ENCODE results near the gene CEP120.

Gene CEP120

DNA sequence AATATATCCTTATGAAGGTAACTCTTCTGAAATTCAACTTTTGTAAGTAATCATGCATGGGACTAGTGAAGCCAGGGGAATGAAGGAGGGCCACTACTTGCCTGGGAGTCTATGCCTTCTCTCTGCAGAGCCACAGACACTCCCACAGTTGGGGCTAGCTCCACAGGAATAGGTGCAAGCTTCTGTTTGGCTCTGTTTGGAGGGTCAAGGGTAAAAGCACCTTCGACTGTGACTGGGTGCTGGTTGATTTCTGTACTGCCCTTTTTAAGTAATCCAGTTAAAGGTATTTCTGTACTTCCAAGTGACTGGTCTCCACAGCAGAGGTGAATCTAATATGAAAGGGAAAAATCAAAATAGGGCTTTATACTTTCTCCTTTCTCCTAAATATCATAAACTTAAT, 32.2 kb downstream of the CEP120 start:
- TF ChIP-seq, protein P1, sequence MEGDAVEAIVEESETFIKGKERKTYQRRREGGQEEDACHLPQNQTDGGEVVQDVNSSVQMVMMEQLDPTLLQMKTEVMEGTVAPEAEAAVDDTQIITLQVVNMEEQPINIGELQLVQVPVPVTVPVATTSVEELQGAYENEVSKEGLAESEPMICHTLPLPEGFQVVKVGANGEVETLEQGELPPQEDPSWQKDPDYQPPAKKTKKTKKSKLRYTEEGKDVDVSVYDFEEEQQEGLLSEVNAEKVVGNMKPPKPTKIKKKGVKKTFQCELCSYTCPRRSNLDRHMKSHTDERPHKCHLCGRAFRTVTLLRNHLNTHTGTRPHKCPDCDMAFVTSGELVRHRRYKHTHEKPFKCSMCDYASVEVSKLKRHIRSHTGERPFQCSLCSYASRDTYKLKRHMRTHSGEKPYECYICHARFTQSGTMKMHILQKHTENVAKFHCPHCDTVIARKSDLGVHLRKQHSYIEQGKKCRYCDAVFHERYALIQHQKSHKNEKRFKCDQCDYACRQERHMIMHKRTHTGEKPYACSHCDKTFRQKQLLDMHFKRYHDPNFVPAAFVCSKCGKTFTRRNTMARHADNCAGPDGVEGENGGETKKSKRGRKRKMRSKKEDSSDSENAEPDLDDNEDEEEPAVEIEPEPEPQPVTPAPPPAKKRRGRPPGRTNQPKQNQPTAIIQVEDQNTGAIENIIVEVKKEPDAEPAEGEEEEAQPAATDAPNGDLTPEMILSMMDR (conservative IDR thresholded peaks at IDR 0.05; ENCODE audit: control insufficient read depth, insufficient read depth, low read depth, low read length), result no peak
- no peak for DNase-seq (ENCODE audit: low read depth)
- no peak overlapping the region for H3K4me3 ChIP-seq (ENCODE audit: control insufficient read depth, low read depth, low read length)

DNA sequence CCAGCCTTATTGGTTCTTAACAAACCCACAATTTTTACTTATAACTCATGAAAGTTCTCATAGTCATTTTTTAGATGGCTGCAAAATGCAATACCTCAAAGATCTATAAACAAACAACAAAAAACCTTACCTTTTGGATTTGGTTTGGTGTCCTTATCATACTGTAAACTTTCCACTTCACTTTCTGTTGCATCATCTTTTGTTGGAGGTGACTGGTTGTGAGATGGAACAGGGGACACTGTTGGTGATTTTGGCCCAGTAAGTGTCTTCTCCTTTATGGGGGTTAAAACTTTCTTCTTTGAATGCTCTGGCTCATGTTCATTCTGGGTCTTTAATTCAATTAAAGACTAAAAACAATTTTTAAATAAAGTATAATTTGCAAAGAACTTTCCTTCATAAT, 33.4 kb downstream of the CEP120 start:
- TF ChIP-seq, protein P1 (conservative IDR thresholded peaks at IDR 0.05; ENCODE audit: control insufficient read depth, insufficient read depth, low read depth, low read length), result no peak
- no peak overlapping the region for H3K4me3 ChIP-seq (ENCODE audit: control insufficient read depth, low read depth, low read length)
- DNase-seq (ENCODE audit: low read depth), result no peak

DNA sequence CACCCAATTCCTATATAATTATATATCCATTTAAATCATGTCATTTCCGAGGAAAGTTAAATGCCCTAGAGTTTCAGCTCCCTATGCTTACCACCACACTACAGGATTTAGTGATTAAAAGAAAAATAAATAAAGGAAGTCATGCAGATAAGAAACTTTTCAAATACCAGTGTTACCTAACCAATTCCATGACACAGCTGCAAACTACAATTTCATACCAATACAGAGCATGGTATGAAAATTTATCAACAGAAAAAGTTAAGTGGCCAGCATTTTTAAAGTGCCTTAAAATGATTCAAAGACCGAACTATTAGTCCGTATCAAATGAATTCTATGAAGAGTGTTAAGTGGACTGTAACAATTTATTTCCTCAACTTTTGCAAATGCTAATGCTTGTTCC, 35.9 kb downstream of the CEP120 start:
- TF ChIP-seq, protein P1 (conservative IDR thresholded peaks at IDR 0.05; ENCODE audit: control insufficient read depth, insufficient read depth, low read depth, low read length), result no peak
- no peak for DNase-seq (ENCODE audit: low read depth)
- no peak overlapping the region for H3K4me3 ChIP-seq (ENCODE audit: control insufficient read depth, low read depth, low read length)

DNA sequence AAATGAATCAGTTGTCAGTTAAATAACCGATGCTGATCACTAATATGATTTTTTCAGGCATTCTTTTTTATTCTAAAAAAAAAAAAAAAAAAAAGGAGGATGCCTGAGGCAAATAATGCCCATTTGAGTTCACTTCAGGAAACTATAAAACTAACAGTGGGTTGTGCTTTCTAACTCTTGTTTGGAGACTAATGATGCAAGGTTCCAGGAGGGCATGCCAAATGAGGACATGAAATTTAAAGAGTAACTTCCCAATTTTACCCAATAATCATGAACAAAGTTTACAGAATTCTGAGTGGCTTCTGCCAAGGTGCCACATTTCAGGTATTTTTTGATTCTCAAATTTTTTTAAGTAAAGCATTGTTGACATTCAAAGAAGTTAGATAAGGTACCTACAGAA, 41.0 kb downstream of the CEP120 start:
- TF ChIP-seq, protein P1 (conservative IDR thresholded peaks at IDR 0.05; ENCODE audit: control insufficient read depth, insufficient read depth, low read depth, low read length), result no peak
- no peak overlapping the region for H3K4me3 ChIP-seq (ENCODE audit: control insufficient read depth, low read depth, low read length)
- DNase-seq (ENCODE audit: low read depth), result no peak

DNA sequence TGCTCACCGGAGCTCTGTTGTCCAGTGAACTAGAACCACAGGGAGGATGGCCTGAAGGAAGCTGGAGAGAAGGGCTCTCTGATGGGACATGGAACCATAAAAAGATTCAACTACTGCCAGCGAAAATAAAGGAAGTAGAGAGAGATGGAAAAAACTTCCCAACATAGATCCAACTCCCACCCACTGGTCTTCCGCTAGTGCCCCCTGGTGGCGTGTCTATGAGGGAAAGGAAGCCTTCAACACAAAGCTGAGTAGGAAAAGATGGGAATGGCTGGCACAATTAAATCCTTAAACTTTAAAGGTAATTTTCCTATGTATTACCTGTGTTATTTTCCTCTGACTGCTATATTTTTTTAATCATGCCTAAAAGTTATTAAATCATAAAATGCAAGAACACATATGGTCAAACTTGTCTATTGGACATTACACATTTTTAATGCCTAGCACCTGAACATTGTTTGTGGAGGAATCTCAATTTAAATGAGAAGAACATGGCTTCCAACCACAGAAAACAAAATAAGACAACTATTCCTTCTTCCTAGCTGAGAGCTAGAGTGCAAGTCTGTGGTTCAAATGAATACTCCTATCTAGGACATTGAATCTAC, 51.5 kb downstream of the CEP120 start:
- H3K4me3 ChIP-seq (ENCODE audit: control insufficient read depth, low read depth, low read length), result no peak overlapping the region
- TF ChIP-seq, protein P1 (conservative IDR thresholded peaks at IDR 0.05; ENCODE audit: control insufficient read depth, insufficient read depth, low read depth, low read length), result peak; percentile 64
- peak; percentile 31 for DNase-seq (ENCODE audit: low read depth)

DNA sequence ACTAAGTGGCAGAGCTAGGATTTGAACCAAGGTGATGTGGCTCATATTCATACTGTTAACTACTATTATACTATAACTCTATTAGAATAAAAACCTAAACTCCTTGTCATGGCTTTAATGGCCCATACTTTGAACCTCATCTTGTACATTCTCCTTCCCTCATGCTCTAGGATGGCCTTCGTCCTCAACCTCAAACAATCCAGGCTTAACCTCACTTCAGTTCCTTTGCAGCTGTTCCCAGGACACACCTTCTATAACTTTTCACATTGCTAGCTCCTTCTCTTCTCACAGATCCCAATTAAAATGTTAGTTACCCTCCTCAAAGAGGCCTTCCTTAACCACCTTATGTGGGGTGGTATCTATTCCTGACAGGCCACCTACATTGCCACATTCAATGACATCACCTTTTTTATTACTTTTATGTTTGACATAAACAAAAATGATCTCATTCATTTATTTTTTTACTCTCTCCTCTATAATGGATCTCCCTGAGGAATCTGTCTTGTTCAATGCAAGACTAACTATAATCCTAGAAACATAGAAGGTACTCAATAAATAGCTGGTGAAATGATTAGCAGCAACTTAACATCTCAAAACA, 53.7 kb downstream of the CEP120 start:
- DNase-seq (ENCODE audit: low read depth), result no peak
- H3K4me3 ChIP-seq (ENCODE audit: control insufficient read depth, low read depth, low read length), result no peak overlapping the region
- TF ChIP-seq, protein P1 (conservative IDR thresholded peaks at IDR 0.05; ENCODE audit: control insufficient read depth, insufficient read depth, low read depth, low read length), result no peak
